Panc1 (cell line): ENCODE results near the gene CCSER2. TPM values are rescaled to one million over a fixed set of nuclear protein-coding genes. Genes with fewer than 3 reads are reported as not detected.

Experiments used
- ATAC-seq: fragments of 200-7000 bp; cut with Tn5 transposase; 2 replicates; pipeline ENCODE4 v1.9.1; 2020; ENCODE audit warnings: mild to moderate bottlenecking, moderate library complexity
- BruUV-seq: library from RNA; stranded (reverse); fragments of 400-500 nt; replicated peaks from 2 replicates; lab custom pipeline; 2021; lab: Mats Ljungman, UMichigan
- CTCF ChIA-PET: fragments of 300-600 bp; sonication (Branson Sonifier 250); formaldehyde crosslinking; loops from one replicate; lab custom pipeline; 2022; ENCODE audit warnings: antibody characterized with exemption; lab: Charles Lee
- POLR2A ChIA-PET: fragments of 300-600 bp; sonication (Branson Sonifier 250); formaldehyde crosslinking; loops from one replicate; lab custom pipeline; 2022; ENCODE audit warnings: antibody characterized with exemption; lab: Charles Lee
- DNase-seq: peaks from one replicate; pipeline ENCODE4 v3.0.0-alpha.2; 2010; ENCODE audit warnings: low read depth, low spot score
- H3K27ac ChIP-seq: 2 replicates; pipeline ENCODE4 v1.5.1; 2011; ENCODE audit warnings: mild to moderate bottlenecking, low read length, inconsistent platforms
- H3K27me3 ChIP-seq: fragments of 200-500 bp; sonication (Bioruptor generic); 2 replicates; pipeline ENCODE4 v1.6.0; 2014; ENCODE audit warnings: low read length, inconsistent platforms; ENCODE audit not compliant: control insufficient read depth, insufficient read depth
- H3K36me3 ChIP-seq: fragments of 200-500 bp; sonication (Bioruptor generic); 2 replicates; pipeline ENCODE4 v1.5.1; 2014; ENCODE audit warnings: inconsistent platforms, mild to moderate bottlenecking, low read length, moderate library complexity; ENCODE audit not compliant: control insufficient read depth, insufficient read depth
- H3K4me1 ChIP-seq: 2 replicates; pipeline ENCODE4 v1.5.1; 2011; ENCODE audit warnings: inconsistent platforms, mild to moderate bottlenecking, low read length, moderate library complexity; ENCODE audit not compliant: control insufficient read depth, insufficient read depth
- H3K4me3 ChIP-seq, 2 experiments: 2 replicates each; pipeline ENCODE4 v1.5.1; 2011 to 2012; ENCODE audit warnings: low read depth in 2 of 2, low read length in 2 of 2, mild to moderate bottlenecking in 2 of 2, inconsistent platforms in 1 of 2, moderate library complexity in 1 of 2
- H3K9me3 ChIP-seq: fragments of 200-500 bp; sonication (Bioruptor generic); 2 replicates; pipeline ENCODE4 v1.5.1; 2014; ENCODE audit warnings: low read depth, mild to moderate bottlenecking, inconsistent platforms, low read length, moderate library complexity; ENCODE audit not compliant: control insufficient read depth, insufficient read depth
- POLR2AphosphoS5 ChIP-seq: IDR thresholded peaks from 2 replicates; pipeline ENCODE4 v1.6.1; 2012; ENCODE audit warnings: mild to moderate bottlenecking, low read depth, low read length, moderate library complexity
- REST ChIP-seq, 2 experiments: IDR thresholded peaks; 2 replicates each; pipeline ENCODE4 v1.6.1; 2011 to 2012; ENCODE audit warnings: low read depth in 2 of 2, control low read depth in 1 of 2, low read length in 1 of 2, mild to moderate bottlenecking in 1 of 2, moderate library complexity in 1 of 2; ENCODE audit not compliant: insufficient read depth in 1 of 2
- SIN3A ChIP-seq: IDR thresholded peaks from 2 replicates; pipeline ENCODE4 v1.6.1; 2012; ENCODE audit warnings: low read depth, mild to moderate bottlenecking, low read length, moderate library complexity, borderline replicate concordance; ENCODE audit not compliant: insufficient read depth
- TCF7L2 ChIP-seq: IDR thresholded peaks from 2 replicates; pipeline ENCODE4 v1.6.1; 2011; ENCODE audit warnings: mild to moderate bottlenecking, low read depth, low read length, inconsistent platforms
- in situ Hi-C: cut with HindIII; loops from 2 replicates; pipeline ENCODE4 v1.10.0; 2016; ENCODE audit warnings: low sequenced_read_pairs, low pct_unique_long_range_greater_than_20kb
- intact Hi-C: fragments of 100-400 bp; cut with micrococcal nuclease; formaldehyde crosslinking; loops from one replicate; pipeline ENCODE4 v1.10.0; 2022; ENCODE audit not compliant: unreplicated experiment
- total RNA-seq: library from RNA; stranded (reverse); gene quantifications from one replicate; pipeline ENCODE4 v1.2.1, GENCODE V29; 2021; ENCODE audit not compliant: unreplicated experiment
- TF ChIP-seq, protein P1 (sequence below): fragments of 450-650 bp; IDR thresholded peaks from 2 replicates; pipeline ENCODE4 v1.5.1; 2017; ENCODE audit warnings: mild to moderate bottlenecking

CCSER2 gene
- total RNA-seq, 1 experiment from 2014 or later: 63.7 TPM

- in situ Hi-C loops: no loop called here
- CTCF ChIA-PET: no interaction called here
Measured at GRCh38 chr10:84416245-84416555, 87.8 kb downstream of the CCSER2 start.

GRCh38 chr10:84423719-84424118, 95.3 kb downstream of the CCSER2 start:
- ATAC-seq (no peak), DNase-seq (no peak)
- in situ Hi-C loops (no loop called here), intact Hi-C loops (no loop called here)
- no TSS peak for BruUV-seq
- TF ChIP-seq SIN3A (no peak), REST (IDR thresholded peaks at IDR 0.05; ENCODE audit: insufficient read depth in 1 of 2, low read depth in 2 of 2, low read length in 1 of 2) (no peak), POLR2AphosphoS5 (no peak), TCF7L2 (no peak)
- TF ChIP-seq, protein P1, sequence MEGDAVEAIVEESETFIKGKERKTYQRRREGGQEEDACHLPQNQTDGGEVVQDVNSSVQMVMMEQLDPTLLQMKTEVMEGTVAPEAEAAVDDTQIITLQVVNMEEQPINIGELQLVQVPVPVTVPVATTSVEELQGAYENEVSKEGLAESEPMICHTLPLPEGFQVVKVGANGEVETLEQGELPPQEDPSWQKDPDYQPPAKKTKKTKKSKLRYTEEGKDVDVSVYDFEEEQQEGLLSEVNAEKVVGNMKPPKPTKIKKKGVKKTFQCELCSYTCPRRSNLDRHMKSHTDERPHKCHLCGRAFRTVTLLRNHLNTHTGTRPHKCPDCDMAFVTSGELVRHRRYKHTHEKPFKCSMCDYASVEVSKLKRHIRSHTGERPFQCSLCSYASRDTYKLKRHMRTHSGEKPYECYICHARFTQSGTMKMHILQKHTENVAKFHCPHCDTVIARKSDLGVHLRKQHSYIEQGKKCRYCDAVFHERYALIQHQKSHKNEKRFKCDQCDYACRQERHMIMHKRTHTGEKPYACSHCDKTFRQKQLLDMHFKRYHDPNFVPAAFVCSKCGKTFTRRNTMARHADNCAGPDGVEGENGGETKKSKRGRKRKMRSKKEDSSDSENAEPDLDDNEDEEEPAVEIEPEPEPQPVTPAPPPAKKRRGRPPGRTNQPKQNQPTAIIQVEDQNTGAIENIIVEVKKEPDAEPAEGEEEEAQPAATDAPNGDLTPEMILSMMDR: no peak
- ChIA-PET CTCF (interaction anchor here (0.6 kb wide), 1 partner anchor 115 kb away, joined by 3 read pairs; no protein-coding TSS in a partner anchor), POLR2A (no interaction called here)
- H3K9me3 ChIP-seq: no peaks in the 10 kb centered on the region
- no peaks in the 10 kb centered on the region for H3K36me3 ChIP-seq
- no peak overlapping the region for H3K4me3 ChIP-seq
- peaks cover 9% of the 10 kb centered on the region; the same call in 1 of the 2 replicates for H3K4me1 ChIP-seq
- H3K27me3 ChIP-seq: no peaks in the 10 kb centered on the region
- no peak overlapping the region for H3K27ac ChIP-seq

More at GRCh38 chr10:84416245-84416555, 87.8 kb downstream of the CCSER2 start:
- Histone ChIP-seq H3K4me1 (no peaks in the 10 kb centered on the region), H3K27me3 (no peaks in the 10 kb centered on the region), H3K4me3 (no peak overlapping the region), H3K27ac (no peak overlapping the region), H3K9me3 (peaks cover 12% of the 10 kb centered on the region; the same call in 1 of the 2 replicates), H3K36me3 (no peaks in the 10 kb centered on the region)
- intact Hi-C loops: no loop called here
- no TSS peak for BruUV-seq
- POLR2A ChIA-PET: no interaction called here
- ATAC-seq (no peak), DNase-seq (no peak)
- TF ChIP-seq SIN3A: no peak
- no peak for TF ChIP-seq TCF7L2
- TF ChIP-seq, protein P1: no peak
- TF ChIP-seq REST (IDR thresholded peaks at IDR 0.05; ENCODE audit: insufficient read depth in 1 of 2, low read depth in 2 of 2, low read length in 1 of 2): no peak
- TF ChIP-seq POLR2AphosphoS5: no peak
